H1 (cell line): ENCODE data around the gene DDX43. TPM values are rescaled to one million over a fixed set of nuclear protein-coding genes. Genes with fewer than 3 reads are reported as not detected.
"Not testable (repeated sequence)": the region's sequence is repeated elsewhere in the genome, so short reads cannot be mapped to it uniquely, and the experiment has no call there.

ENCODE experiments used
- CTCF ChIA-PET: fragments of 300-600 bp; sonication (Branson Sonifier 250); formaldehyde crosslinking; loops from one replicate; lab custom pipeline; 2021; ENCODE audit not compliant: partially characterized antibody; lab: Charles Lee
- POLR2A ChIA-PET: fragments of 300-600 bp; sonication (Branson Sonifier 250); formaldehyde crosslinking; loops from one replicate; lab custom pipeline; 2021; ENCODE audit warnings: inconsistent platforms; ENCODE audit not compliant: partially characterized antibody; lab: Charles Lee
- DNase-seq, 2 experiments: peaks; one replicate each; pipeline versions ENCODE4 v3.0.0 to v3.0.0-alpha.2; 2010 to 2022; ENCODE audit warnings: low spot score in 2 of 2, low read depth in 1 of 2, mixed read lengths in 1 of 2
- FAIRE-seq: peaks from 2 replicates; lab custom pipeline; 2011; peaks lifted over from hg19 to GRCh38; lab: Jason Lieb, UNC
- H2AFZ ChIP-seq: 2 replicates; pipeline ENCODE4 v1.8.1; 2012; ENCODE audit warnings: low read length, inconsistent platforms
- H2AK5ac ChIP-seq: 2 replicates; pipeline ENCODE4 v1.6.1; 2013; ENCODE audit warnings: low read depth, low read length
- H2BK120ac ChIP-seq: replicated peaks from 2 replicates; pipeline ENCODE3; 2013; ENCODE audit warnings: low read depth, low read length, inconsistent platforms
- H2BK12ac ChIP-seq: 2 replicates; pipeline ENCODE4 v1.6.1; 2013; ENCODE audit warnings: low read depth, low read length
- H2BK15ac ChIP-seq: 2 replicates; pipeline ENCODE4 v1.6.1; 2013; ENCODE audit warnings: low read length
- H2BK20ac ChIP-seq: 2 replicates; pipeline ENCODE4 v1.6.1; 2013; ENCODE audit warnings: low read length
- H2BK5ac ChIP-seq: 2 replicates; pipeline ENCODE4 v1.6.1; 2013; ENCODE audit warnings: low read depth, low read length
- H3K14ac ChIP-seq: 2 replicates; pipeline ENCODE4 v1.6.1; 2013; ENCODE audit warnings: inconsistent platforms; ENCODE audit not compliant: insufficient read length
- H3K18ac ChIP-seq: 2 replicates; pipeline ENCODE4 v1.6.1; 2013; ENCODE audit warnings: low read length; ENCODE audit errors: extremely low read depth
- H3K23ac ChIP-seq: 2 replicates; pipeline ENCODE4 v1.6.1; 2013; ENCODE audit warnings: inconsistent platforms; ENCODE audit not compliant: insufficient read length
- H3K23me2 ChIP-seq: 2 replicates; pipeline ENCODE4 v1.6.1; 2013; ENCODE audit warnings: low read depth, low read length
- H3K27ac ChIP-seq: 2 replicates; pipeline ENCODE4 v1.6.1; 2011; ENCODE audit warnings: low read depth, low read length, inconsistent platforms
- H3K27me3 ChIP-seq, 4 experiments: replicated peaks in 1 of 4; 1 replicate in 1 of 4; 2 replicates in 3 of 4; pipeline versions ENCODE4 v1.6.1 to v1.8.1; 2011 to 2013; ENCODE audit warnings: low read length in 3 of 4, mild to moderate bottlenecking in 3 of 4, inconsistent platforms in 2 of 4, mixed read lengths in 2 of 4, moderate library complexity in 1 of 4; ENCODE audit not compliant: control insufficient read depth in 3 of 4, insufficient read depth in 3 of 4; ENCODE audit errors: extremely low read depth in 1 of 4
- H3K36me3 ChIP-seq, 4 experiments: 2 replicates each; pipeline versions ENCODE4 v1.6.1 to v1.8.1; 2011 to 2013; ENCODE audit warnings: mild to moderate bottlenecking in 4 of 4, low read length in 3 of 4, moderate library complexity in 2 of 4, control low read depth in 1 of 4, inconsistent platforms in 1 of 4; ENCODE audit not compliant: insufficient read depth in 4 of 4, control insufficient read depth in 2 of 4
- H3K4ac ChIP-seq: replicated peaks from 2 replicates; pipeline ENCODE3; 2013; ENCODE audit warnings: low read length, low read depth, mixed read lengths, inconsistent platforms; ENCODE audit not compliant: insufficient read length
- H3K4me1 ChIP-seq, 4 experiments: replicated peaks in 1 of 4; 1 replicate in 1 of 4; 2 replicates in 3 of 4; pipeline versions ENCODE4 v1.6.1 to v1.8.1; 2011 to 2013; ENCODE audit warnings: low read length in 3 of 4, inconsistent platforms in 2 of 4, mixed read lengths in 1 of 4; ENCODE audit not compliant: insufficient read depth in 4 of 4, control insufficient read depth in 3 of 4
- H3K4me2 ChIP-seq, 2 experiments: 2 replicates each; pipeline versions ENCODE4 v1.6.1 to v1.8.1; 2011 to 2013; ENCODE audit warnings: low read depth in 2 of 2, low read length in 2 of 2, control low read depth in 1 of 2, inconsistent platforms in 1 of 2, mild to moderate bottlenecking in 1 of 2; ENCODE audit not compliant: insufficient read depth in 1 of 2
- H3K4me3 ChIP-seq, 4 experiments: fragments of 200-600, 300-600 bp in 1 of 4; sonication (generic), shearing (Covaris generic), sonication (Bioruptor Twin) in 1 of 4; 2 replicates each; pipeline versions ENCODE4 v1.5.1 to v1.8.1; 2011 to 2016; ENCODE audit warnings: low read length in 4 of 4, low read depth in 3 of 4, control low read depth in 2 of 4, inconsistent platforms in 2 of 4, mild to moderate bottlenecking in 2 of 4, mixed read lengths in 1 of 4, moderate library complexity in 1 of 4; ENCODE audit not compliant: insufficient read depth in 2 of 4; ENCODE audit errors: extremely low read depth in 1 of 4
- H3K56ac ChIP-seq: replicated peaks from 2 replicates; pipeline ENCODE3; 2013; ENCODE audit warnings: low read depth, mild to moderate bottlenecking, mixed read lengths, low read length, inconsistent platforms; ENCODE audit not compliant: insufficient read length
- H3K79me1 ChIP-seq: 2 replicates; pipeline ENCODE4 v1.6.1; 2013; ENCODE audit warnings: low read depth, low read length, control low read depth
- H3K79me2 ChIP-seq, 2 experiments: 2 replicates each; pipeline versions ENCODE4 v1.6.1 to v1.8.1; 2012 to 2013; ENCODE audit warnings: low read length in 2 of 2, mild to moderate bottlenecking in 2 of 2, inconsistent platforms in 1 of 2; ENCODE audit not compliant: insufficient read depth in 2 of 2, control insufficient read depth in 1 of 2
- H3K9ac ChIP-seq, 4 experiments: replicated peaks in 1 of 4; 1 replicate in 1 of 4; 2 replicates in 3 of 4; pipeline versions ENCODE4 v1.6.1 to v1.8.1; 2011 to 2013; ENCODE audit warnings: low read depth in 3 of 4, low read length in 3 of 4, control low read depth in 2 of 4, mild to moderate bottlenecking in 2 of 4, moderate library complexity in 2 of 4, inconsistent platforms in 1 of 4; ENCODE audit errors: extremely low read depth in 1 of 4
- H3K9me3 ChIP-seq, 2 experiments: 2 replicates each; pipeline versions ENCODE4 v1.6.1 to v1.8.1; 2012 to 2013; ENCODE audit warnings: mild to moderate bottlenecking in 2 of 2, moderate library complexity in 2 of 2, control low read depth in 1 of 2, inconsistent platforms in 1 of 2, low read depth in 1 of 2, low read length in 1 of 2, mixed read lengths in 1 of 2; ENCODE audit not compliant: insufficient read depth in 2 of 2
- H4K20me1 ChIP-seq, 2 experiments: replicated peaks in 1 of 2; 2 replicates each; pipeline versions ENCODE3 to v1.8.1; 2011 to 2013; ENCODE audit warnings: inconsistent platforms in 2 of 2, low read length in 2 of 2, mild to moderate bottlenecking in 1 of 2; ENCODE audit not compliant: insufficient read depth in 2 of 2, control insufficient read depth in 1 of 2
- H4K5ac ChIP-seq: 2 replicates; pipeline ENCODE4 v1.6.1; 2013; ENCODE audit warnings: low read length, low read depth, mixed read lengths, inconsistent platforms; ENCODE audit not compliant: insufficient read length
- H4K8ac ChIP-seq: 2 replicates; pipeline ENCODE4 v1.8.0; 2013; ENCODE audit warnings: mild to moderate bottlenecking, moderate library complexity, low read length, inconsistent platforms; ENCODE audit not compliant: insufficient read depth; ENCODE audit errors: extremely low read depth
- H4K91ac ChIP-seq: replicated peaks from 2 replicates; pipeline ENCODE3; 2013; ENCODE audit warnings: low read length, mixed read lengths, inconsistent platforms; ENCODE audit not compliant: insufficient read length
- WGBS, 2 experiments: shearing (Covaris generic) in 1 of 2; methylation state at CpG; one replicate each; pipeline versions ENCODE4 v1.1.6 to v1.1.7; 2013 to 2015; ENCODE audit warnings: low lambda C conversion rate in 2 of 2, mixed read lengths in 2 of 2, inconsistent platforms in 1 of 2, low coverage in 1 of 2, missing lambda C conversion rate in 1 of 2; ENCODE audit not compliant: insufficient replicate concordance in 2 of 2, insufficient coverage in 1 of 2, insufficient read length in 1 of 2; ENCODE audit errors: extremely low coverage in 1 of 2, missing lambda C conversion rate in 1 of 2; 5-methylcytosine and 5-hydroxymethylcytosine counted together
- polyA plus RNA-seq, 7 experiments: library from polyadenylated mRNA; depleted of rRNA in 3 of 7; stranded (reverse) in 5 of 7; unstranded in 2 of 7; fragments of >200 nt in 5 of 7; fragments of 200-250 nt in 2 of 7; gene quantifications; 1 replicate in 5 of 7; 2 replicates in 1 of 7; 4 replicates in 1 of 7; pipeline versions ENCODE4 v1.2.1 to v1.2.3, GENCODE V29; 2011 to 2013; ENCODE audit warnings: missing spikeins in 2 of 7, mixed read lengths in 2 of 7
- total RNA-seq: library from RNA; stranded (reverse); fragmentation: NEBNext Ultra II Directional; extraction: Animal tissue kit (Norgen Biotek cat#: 25700); gene quantifications from 2 replicates; pipeline ENCODE4 v1.2.1, GENCODE V29; 2021

The DDX43 gene
- total and polyA plus RNA-seq, 2 of the 8 experiments (the other 6 are each of a cell fraction or from before 2014, with no cell fraction given): 0.05 TPM; not detected in 1

DNA sequence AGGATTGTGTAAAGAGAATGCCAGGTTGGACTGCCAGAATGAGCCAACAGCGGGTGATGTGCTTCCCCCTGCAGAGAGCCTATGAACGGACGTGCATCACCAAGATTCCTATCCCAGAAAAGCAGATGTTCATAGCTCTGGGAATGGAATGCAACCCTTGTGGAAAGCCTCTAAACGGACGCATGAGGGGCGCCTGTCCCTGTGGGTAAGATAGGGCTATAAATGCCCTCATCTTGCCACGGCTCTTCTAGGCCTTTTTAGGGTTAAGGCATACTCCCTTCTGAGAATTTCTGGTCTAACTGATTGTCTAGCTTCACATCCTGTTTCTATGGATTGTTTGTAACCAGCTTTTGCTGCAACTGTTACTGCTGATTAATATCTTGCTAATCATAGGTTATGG, 64.8 kb downstream of the DDX43 start:
- H3K4me2 ChIP-seq, H2AK5ac ChIP-seq, H4K5ac ChIP-seq, H3K9me3 ChIP-seq, H3K18ac ChIP-seq, H4K91ac ChIP-seq, H3K27ac ChIP-seq, H2AFZ ChIP-seq, H3K27me3 ChIP-seq, H3K4me3 ChIP-seq, H3K23ac ChIP-seq, H3K4me1 ChIP-seq, H3K23me2 ChIP-seq, H2BK120ac ChIP-seq, H3K79me1 ChIP-seq, POLR2A ChIA-PET, H3K14ac ChIP-seq, H3K56ac ChIP-seq, FAIRE-seq, DNase-seq, H4K8ac ChIP-seq, H3K9ac ChIP-seq, H4K20me1 ChIP-seq, H2BK5ac ChIP-seq, H3K36me3 ChIP-seq, H3K4ac ChIP-seq, H2BK20ac ChIP-seq, H2BK15ac ChIP-seq, CTCF ChIA-PET, H2BK12ac ChIP-seq: not testable (repeated sequence)
- H3K79me2 ChIP-seq: peaks cover 0 to 19% of the 10 kb centered on the region in 2 experiments; a peak in 2 of 4 replicates
- WGBS, 2 experiments: 86% methylated on average over 7 of the region's 7 CpGs; no CpG with 5 or more reads in 1 of the 2 experiments
